Prostate gland (tissue), 2 donors: ENCODE measurements around the gene FEZF1.

Experiments used
- POLR2A ChIP-seq: fragments of 450-650 bp; IDR thresholded peaks from one replicate; pipeline ENCODE4 v1.6.1; 2016; ENCODE audit warnings: antibody characterized with exemption, mild to moderate bottlenecking
- TF ChIP-seq, protein P1 (sequence below), 4 experiments: fragments of 200-600 bp in 2 of 4; fragments of 450-650 bp in 2 of 4; sonication (generic) in 2 of 4; IDR thresholded peaks; 1 replicate in 3 of 4; 2 replicates in 1 of 4; pipeline ENCODE4 v1.5.1; 2016 to 2019; ENCODE audit warnings: antibody characterized with exemption in 4 of 4, mild to moderate bottlenecking in 2 of 4, moderate library complexity in 2 of 4

DNA sequence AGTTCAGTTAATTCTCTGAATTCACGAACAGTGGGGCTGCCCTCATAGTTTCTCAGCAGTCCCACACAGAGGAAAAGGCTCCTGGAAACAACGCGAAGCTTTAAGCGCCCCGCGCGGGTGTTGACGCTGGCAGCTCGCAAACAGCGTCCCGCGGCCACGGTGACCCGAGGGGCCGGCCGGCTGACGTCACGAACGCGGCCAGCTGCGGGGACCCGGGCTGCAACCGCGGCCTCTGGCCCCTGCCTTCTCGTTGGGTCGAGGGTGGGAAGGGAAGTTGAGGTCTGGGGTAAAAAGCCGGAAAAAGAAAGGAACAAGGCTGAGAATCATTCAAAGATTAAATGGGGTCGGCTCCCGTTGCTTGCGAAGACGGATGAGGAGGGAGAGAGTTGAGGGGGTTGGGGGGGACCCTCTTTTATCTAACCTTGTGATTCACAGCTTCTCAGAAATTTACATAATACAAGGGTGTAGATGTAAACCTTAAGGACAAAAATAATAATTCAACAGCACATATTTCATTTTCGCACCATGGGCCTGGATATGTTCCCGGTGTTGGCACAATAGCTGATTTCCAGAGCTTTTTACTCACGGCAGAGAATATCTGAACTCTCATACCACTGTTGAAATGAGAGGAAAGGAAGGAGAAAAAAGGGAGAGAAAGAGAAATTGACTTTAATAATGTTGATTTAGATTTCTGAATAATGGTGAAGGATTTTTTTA is 7.3 kb upstream of the FEZF1 start:
- TF ChIP-seq, protein P1, sequence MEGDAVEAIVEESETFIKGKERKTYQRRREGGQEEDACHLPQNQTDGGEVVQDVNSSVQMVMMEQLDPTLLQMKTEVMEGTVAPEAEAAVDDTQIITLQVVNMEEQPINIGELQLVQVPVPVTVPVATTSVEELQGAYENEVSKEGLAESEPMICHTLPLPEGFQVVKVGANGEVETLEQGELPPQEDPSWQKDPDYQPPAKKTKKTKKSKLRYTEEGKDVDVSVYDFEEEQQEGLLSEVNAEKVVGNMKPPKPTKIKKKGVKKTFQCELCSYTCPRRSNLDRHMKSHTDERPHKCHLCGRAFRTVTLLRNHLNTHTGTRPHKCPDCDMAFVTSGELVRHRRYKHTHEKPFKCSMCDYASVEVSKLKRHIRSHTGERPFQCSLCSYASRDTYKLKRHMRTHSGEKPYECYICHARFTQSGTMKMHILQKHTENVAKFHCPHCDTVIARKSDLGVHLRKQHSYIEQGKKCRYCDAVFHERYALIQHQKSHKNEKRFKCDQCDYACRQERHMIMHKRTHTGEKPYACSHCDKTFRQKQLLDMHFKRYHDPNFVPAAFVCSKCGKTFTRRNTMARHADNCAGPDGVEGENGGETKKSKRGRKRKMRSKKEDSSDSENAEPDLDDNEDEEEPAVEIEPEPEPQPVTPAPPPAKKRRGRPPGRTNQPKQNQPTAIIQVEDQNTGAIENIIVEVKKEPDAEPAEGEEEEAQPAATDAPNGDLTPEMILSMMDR (IDR thresholded peaks at IDR 0.05), result no peak
- TF ChIP-seq POLR2A, result no peak
